HepG2 (cell line): ENCODE results near the gene TTPAL. TPM values are rescaled to one million over a fixed set of nuclear protein-coding genes. Genes with fewer than 3 reads are reported as not detected.

Source experiments
- CCDC6 ChIP-seq: sonication (generic); formaldehyde crosslinking; IDR thresholded peaks from 2 replicates; pipeline ENCODE4 v1.8.1; 2022; ENCODE audit warnings: mild to moderate bottlenecking, missing genetic modification reagents, moderate library complexity
- CREB1 ChIP-seq, 2 experiments: fragments of 450-650 bp in 1 of 2; IDR thresholded peaks; 2 replicates each; pipeline ENCODE4 v1.6.1; 2016 to 2017; ENCODE audit warnings: control low read depth in 1 of 2, mild to moderate bottlenecking in 1 of 2, missing compliant biosample characterization in 1 of 2, missing genetic modification characterization in 1 of 2
- DMTF1 ChIP-seq: sonication (generic); formaldehyde crosslinking; IDR thresholded peaks from 2 replicates; pipeline ENCODE4 v1.4.0; 2020; ENCODE audit warnings: mild to moderate bottlenecking, missing genetic modification reagents
- FOXA1 ChIP-seq, 2 experiments: fragments of 450-650 bp in 1 of 2; sonication (generic) in 1 of 2; formaldehyde crosslinking in 1 of 2; IDR thresholded peaks; 2 replicates each; pipeline versions ENCODE4 v1.4.0 to v1.6.1; 2016 to 2020; ENCODE audit warnings: missing genetic modification reagents in 1 of 2
- FOXA3 ChIP-seq: IDR thresholded peaks from 2 replicates; pipeline ENCODE4 v1.6.1; 2016; ENCODE audit warnings: missing genetic modification reagents, missing compliant biosample characterization
- GLMP ChIP-seq: sonication (generic); formaldehyde crosslinking; IDR thresholded peaks from 2 replicates; pipeline ENCODE4 v1.9.0; 2021; ENCODE audit warnings: missing genetic modification reagents, mild to moderate bottlenecking, borderline replicate concordance
- HMGXB4 ChIP-seq, 2 experiments: sonication (generic) in 1 of 2; formaldehyde crosslinking in 1 of 2; IDR thresholded peaks; 2 replicates each; pipeline versions ENCODE4 v1.4.0 to v1.6.1; 2018 to 2020; ENCODE audit warnings: missing genetic modification reagents in 2 of 2, borderline replicate concordance in 1 of 2, low read depth in 1 of 2, mild to moderate bottlenecking in 1 of 2, missing biosample characterization in 1 of 2
- NCOR1 ChIP-seq: fragments of 200-600 bp; sonication (generic); IDR thresholded peaks from 2 replicates; pipeline ENCODE4 v1.7.0; 2017; ENCODE audit warnings: antibody characterized with exemption, low read length, borderline replicate concordance
- POLR2AphosphoS5 ChIP-seq: IDR thresholded peaks from 2 replicates; pipeline ENCODE4 v1.6.1; 2012; ENCODE audit warnings: low read depth, low read length
- PRDM15 ChIP-seq: sonication (generic); formaldehyde crosslinking; IDR thresholded peaks from 2 replicates; pipeline ENCODE4 v1.4.0; 2020; ENCODE audit warnings: missing genetic modification reagents
- SALL1 ChIP-seq: sonication (generic); formaldehyde crosslinking; IDR thresholded peaks from 2 replicates; pipeline ENCODE4 v1.8.0; 2022; ENCODE audit warnings: mild to moderate bottlenecking, missing genetic modification reagents
- SMARCC2 ChIP-seq: fragments of 450-650 bp; IDR thresholded peaks from 2 replicates; pipeline ENCODE4 v1.6.1; 2017; ENCODE audit warnings: antibody characterized with exemption, mild to moderate bottlenecking
- SMC3 ChIP-seq: IDR thresholded peaks from 2 replicates; pipeline ENCODE4 v1.6.1; 2011; ENCODE audit warnings: low read length, improper control_type of control experiment
- THAP11 ChIP-seq: IDR thresholded peaks from 2 replicates; pipeline ENCODE4 v1.6.1; 2016; ENCODE audit warnings: missing biosample characterization, missing genetic modification reagents
- ZBTB3 ChIP-seq: sonication (generic); formaldehyde crosslinking; IDR thresholded peaks from 2 replicates; pipeline ENCODE4 v1.4.0; 2020; ENCODE audit warnings: low read depth, mild to moderate bottlenecking, moderate library complexity, missing genetic modification reagents, borderline replicate concordance
- ZNF784 ChIP-seq: sonication (generic); formaldehyde crosslinking; IDR thresholded peaks from 2 replicates; pipeline ENCODE4 v1.5.1; 2020; ENCODE audit warnings: missing genetic modification reagents, mild to moderate bottlenecking, borderline replicate concordance
- polyA plus RNA-seq, 8 experiments: library from polyadenylated mRNA; depleted of rRNA in 3 of 8; stranded (reverse) in 7 of 8; unstranded in 1 of 8; fragments of >200 nt; fragmentation: Illumina TruSeq in 4 of 8; extraction: Trizol in 4 of 8; gene quantifications; 2 replicates each; pipeline versions ENCODE4 v1.2.1 to v1.2.3, GENCODE V29; 2011 to 2016; ENCODE audit warnings: low read depth in 4 of 8, missing spikeins in 1 of 8, mixed read lengths in 1 of 8; ENCODE audit not compliant: insufficient read depth in 1 of 8
- total RNA-seq, 5 experiments: library from RNA; depleted of rRNA; stranded (reverse); fragments of >200 nt; fragmentation: Illumina TruSeq; extraction: Trizol; gene quantifications; 2 replicates each; pipeline ENCODE4 v1.2.3, GENCODE V29; 2016; ENCODE audit warnings: low read depth in 1 of 5

TTPAL gene
- total and polyA plus RNA-seq, 2 of the 13 experiments (the other 11 are each of a cell fraction or from before 2014, with no cell fraction given): 4.3 to 18.8 TPM

GRCh38 chr20:44460795-44461141 is 14.9 kb upstream of the TTPAL start (continued):
- TF ChIP-seq CREB1 (IDR thresholded peaks at IDR 0.05): no peak
- peak; percentile 40; the same call in 1 of the 2 replicates for TF ChIP-seq CREB1 (CRISPR knock-in tag; IDR thresholded peaks at IDR 0.05)
- no peak for TF ChIP-seq POLR2AphosphoS5
- no peak for TF ChIP-seq CCDC6
- TF ChIP-seq FOXA3 (CRISPR knock-in tag): peak; percentile 63
- no peak for TF ChIP-seq SMARCC2
- TF ChIP-seq NCOR1: peak; percentile 11; the same call in 1 of the 2 replicates
- no peak for TF ChIP-seq SALL1 (CRISPR knock-in tag)
- no peak for TF ChIP-seq ZNF784 (CRISPR knock-in tag)
- no peak for TF ChIP-seq DMTF1 (CRISPR knock-in tag)
- no peak for TF ChIP-seq GLMP
- TF ChIP-seq SMC3: peak; percentile 79
- no peak; the same call in 1 of the 2 replicates for TF ChIP-seq ZBTB3 (CRISPR knock-in tag)
- TF ChIP-seq THAP11 (CRISPR knock-in tag): no peak
- TF ChIP-seq HMGXB4 (CRISPR knock-in tag; IDR thresholded peaks at IDR 0.05; ENCODE audit: borderline replicate concordance in 1 of 2, low read depth in 1 of 2): peak in 1 of 2 experiments; percentile 42; a peak in 1 of 4 replicates
- no peak for TF ChIP-seq FOXA1 (IDR thresholded peaks at IDR 0.05)
- peak; percentile 59 for TF ChIP-seq FOXA1 (CRISPR knock-in tag; IDR thresholded peaks at IDR 0.05)
- peak; percentile 14; the same call in 1 of the 2 replicates for TF ChIP-seq PRDM15
